Caco-2 (cell line): ENCODE data around the gene SEMA3A. TPM values are rescaled to one million over a fixed set of nuclear protein-coding genes. Genes with fewer than 3 reads are reported as not detected.

Experiments used
- BruUV-seq: library from RNA; stranded (reverse); fragments of 400-500 nt; replicated peaks from 2 replicates; lab custom pipeline; 2021; lab: Mats Ljungman, UMichigan
- CTCF ChIA-PET: fragments of 300-600 bp; sonication (Branson Sonifier 250); formaldehyde crosslinking; loops from one replicate; lab custom pipeline; 2022; ENCODE audit warnings: antibody characterized with exemption; lab: Charles Lee
- POLR2A ChIA-PET: fragments of 300-600 bp; sonication (Branson Sonifier 250); formaldehyde crosslinking; loops from one replicate; lab custom pipeline; 2022; ENCODE audit warnings: antibody characterized with exemption; lab: Charles Lee
- DNase-seq, 2 experiments: peaks; one replicate each; pipeline versions ENCODE4 v3.0.0 to v3.0.0-alpha.2; 2020 to 2022
- H3K27me3 ChIP-seq: replicated peaks from 2 replicates; pipeline ENCODE4 v1.6.0; 2011; ENCODE audit warnings: low read length; ENCODE audit not compliant: control insufficient read depth, insufficient read depth
- H3K36me3 ChIP-seq: 2 replicates; pipeline ENCODE4 v1.5.1; 2011; ENCODE audit warnings: low read length; ENCODE audit not compliant: control insufficient read depth, insufficient read depth
- H3K4me1 ChIP-seq: fragments of 250-450 bp; sonication (Bioruptor Pico); 2 replicates; pipeline ENCODE4 v1.5.1; 2020; ENCODE audit warnings: mild to moderate bottlenecking
- H3K4me3 ChIP-seq: 2 replicates; pipeline ENCODE4 v1.5.1; 2011; ENCODE audit warnings: low read depth, mild to moderate bottlenecking, control low read depth, low read length
- H3K9me3 ChIP-seq: fragments of 250-450 bp; sonication (Bioruptor Pico); 2 replicates; pipeline ENCODE4 v1.5.1; 2020; ENCODE audit warnings: mild to moderate bottlenecking, moderate library complexity
- H3K27ac Mint-ChIP-seq: one replicate; pipeline ENCODE4 v1.8.0; 2022; ENCODE audit warnings: mixed read lengths; ENCODE audit not compliant: unreplicated experiment
- H3K27me3 Mint-ChIP-seq: one replicate; pipeline ENCODE4 v1.8.0; 2022; ENCODE audit warnings: mixed read lengths; ENCODE audit not compliant: insufficient read depth, unreplicated experiment
- H3K36me3 Mint-ChIP-seq: one replicate; pipeline ENCODE4 v1.8.0; 2022; ENCODE audit warnings: mild to moderate bottlenecking, mixed read lengths; ENCODE audit not compliant: insufficient read depth, unreplicated experiment
- H3K4me1 Mint-ChIP-seq: one replicate; pipeline ENCODE4 v1.8.0; 2022; ENCODE audit warnings: low read depth, mixed read lengths; ENCODE audit not compliant: unreplicated experiment
- H3K4me3 Mint-ChIP-seq: one replicate; pipeline ENCODE4 v1.8.0; 2022; ENCODE audit warnings: mild to moderate bottlenecking, moderate library complexity, mixed read lengths; ENCODE audit not compliant: unreplicated experiment
- H3K9me3 Mint-ChIP-seq: one replicate; pipeline ENCODE4 v1.8.0; 2022; ENCODE audit warnings: mixed read lengths; ENCODE audit not compliant: unreplicated experiment
- intact Hi-C: fragments of 100-400 bp; cut with micrococcal nuclease; formaldehyde crosslinking; loops from one replicate; pipeline ENCODE4 v1.10.0; 2022; ENCODE audit not compliant: unreplicated experiment
- total RNA-seq: library from RNA; stranded (reverse); gene quantifications from 2 replicates; pipeline ENCODE4 v1.2.3, GENCODE V29; 2022
- TF ChIP-seq, protein P1 (sequence below), 2 experiments: fragments of 200-600 bp in 1 of 2; IDR thresholded peaks; 1 replicate in 1 of 2; 2 replicates in 1 of 2; pipeline versions ENCODE4 v1.5.1 to v1.8.0; 2011 to 2022; ENCODE audit warnings: antibody characterized with exemption in 1 of 2, control low read depth in 1 of 2, inconsistent platforms in 1 of 2, low read depth in 1 of 2, low read length in 1 of 2, mild to moderate bottlenecking in 1 of 2, moderate library complexity in 1 of 2; ENCODE audit not compliant: insufficient read depth in 1 of 2, severe bottlenecking in 1 of 2, unreplicated experiment in 1 of 2

The SEMA3A gene
- total RNA-seq, 1 experiment from 2014 or later, result 55.1 TPM

DNA sequence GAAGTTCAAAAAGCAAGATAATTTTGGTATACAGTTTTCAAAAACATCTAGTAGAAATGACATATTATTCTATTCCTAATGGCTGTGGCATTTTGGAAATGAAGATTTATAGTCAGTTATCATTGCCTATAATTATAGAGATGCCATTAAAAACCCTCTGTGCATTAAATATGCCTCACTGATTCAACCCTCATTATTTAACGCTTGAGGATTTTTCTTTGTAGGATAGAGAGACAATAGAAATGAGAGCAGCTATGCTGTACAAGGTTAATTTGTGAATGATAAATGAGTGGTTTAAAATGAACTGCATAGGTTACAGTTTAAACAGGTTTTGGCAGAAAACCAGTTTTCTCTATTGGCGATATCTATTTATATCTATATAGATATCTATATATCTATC lies 32.2 kb upstream of the SEMA3A start:
- BruUV-seq, result no TSS peak
- H3K9me3 ChIP-seq, result no peaks in the 10 kb centered on the region
- TF ChIP-seq, protein P1, sequence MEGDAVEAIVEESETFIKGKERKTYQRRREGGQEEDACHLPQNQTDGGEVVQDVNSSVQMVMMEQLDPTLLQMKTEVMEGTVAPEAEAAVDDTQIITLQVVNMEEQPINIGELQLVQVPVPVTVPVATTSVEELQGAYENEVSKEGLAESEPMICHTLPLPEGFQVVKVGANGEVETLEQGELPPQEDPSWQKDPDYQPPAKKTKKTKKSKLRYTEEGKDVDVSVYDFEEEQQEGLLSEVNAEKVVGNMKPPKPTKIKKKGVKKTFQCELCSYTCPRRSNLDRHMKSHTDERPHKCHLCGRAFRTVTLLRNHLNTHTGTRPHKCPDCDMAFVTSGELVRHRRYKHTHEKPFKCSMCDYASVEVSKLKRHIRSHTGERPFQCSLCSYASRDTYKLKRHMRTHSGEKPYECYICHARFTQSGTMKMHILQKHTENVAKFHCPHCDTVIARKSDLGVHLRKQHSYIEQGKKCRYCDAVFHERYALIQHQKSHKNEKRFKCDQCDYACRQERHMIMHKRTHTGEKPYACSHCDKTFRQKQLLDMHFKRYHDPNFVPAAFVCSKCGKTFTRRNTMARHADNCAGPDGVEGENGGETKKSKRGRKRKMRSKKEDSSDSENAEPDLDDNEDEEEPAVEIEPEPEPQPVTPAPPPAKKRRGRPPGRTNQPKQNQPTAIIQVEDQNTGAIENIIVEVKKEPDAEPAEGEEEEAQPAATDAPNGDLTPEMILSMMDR (IDR thresholded peaks at IDR 0.05; ENCODE audit: insufficient read depth in 1 of 2, low read depth in 1 of 2, low read length in 1 of 2, severe bottlenecking in 1 of 2, unreplicated experiment in 1 of 2), result no peak
- POLR2A ChIA-PET, result no interaction called here
- no peaks in the 10 kb centered on the region for H3K4me1 ChIP-seq
- no peaks in the 10 kb centered on the region for H3K36me3 ChIP-seq
- Mint-ChIP-seq H3K27ac (no peak overlapping the region), H3K4me3 (no peak overlapping the region), H3K27me3 (no peaks in the 10 kb centered on the region), H3K9me3 (no peaks in the 10 kb centered on the region), H3K36me3 (no peaks in the 10 kb centered on the region), H3K4me1 (peaks cover 10% of the 10 kb centered on the region)
- no peaks in the 10 kb centered on the region for H3K27me3 ChIP-seq
- CTCF ChIA-PET, result no interaction called here
- intact Hi-C loops, result no loop called here
- no peak overlapping the region for H3K4me3 ChIP-seq
- DNase-seq, result no peak

GRCh38 chr7:84224505-84224904 lies 29.9 kb upstream of the SEMA3A start:
- TF ChIP-seq, protein P1 (IDR thresholded peaks at IDR 0.05; ENCODE audit: insufficient read depth in 1 of 2, low read depth in 1 of 2, low read length in 1 of 2, severe bottlenecking in 1 of 2, unreplicated experiment in 1 of 2), result no peak
- CTCF ChIA-PET, result no interaction called here
- Mint-ChIP-seq H3K4me3 (no peak overlapping the region), H3K36me3 (no peaks in the 10 kb centered on the region), H3K4me1 (peaks cover under 1% of the 10 kb centered on the region), H3K9me3 (no peaks in the 10 kb centered on the region), H3K27me3 (no peaks in the 10 kb centered on the region), H3K27ac (no peak overlapping the region)
- Histone ChIP-seq H3K27me3 (no peaks in the 10 kb centered on the region), H3K4me3 (no peak overlapping the region), H3K36me3 (no peaks in the 10 kb centered on the region), H3K9me3 (no peaks in the 10 kb centered on the region), H3K4me1 (no peaks in the 10 kb centered on the region)
- BruUV-seq, result no TSS peak
- POLR2A ChIA-PET, result no interaction called here
- intact Hi-C loops, result no loop called here
- DNase-seq, result no peak

- Mint-ChIP-seq H3K4me1 (no peaks in the 10 kb centered on the region), H3K4me3 (no peak overlapping the region), H3K36me3 (no peaks in the 10 kb centered on the region), H3K9me3 (no peaks in the 10 kb centered on the region), H3K27me3 (no peaks in the 10 kb centered on the region), H3K27ac (no peak overlapping the region)
- DNase-seq, result no peak
- no peaks in the 10 kb centered on the region for H3K4me1 ChIP-seq
- ChIA-PET POLR2A (no interaction called here), CTCF (no interaction called here)
- TF ChIP-seq, protein P1 (IDR thresholded peaks at IDR 0.05; ENCODE audit: insufficient read depth in 1 of 2, low read depth in 1 of 2, low read length in 1 of 2, severe bottlenecking in 1 of 2, unreplicated experiment in 1 of 2), result no peak
- BruUV-seq, result no TSS peak
- intact Hi-C loops, result no loop called here
- H3K27me3 ChIP-seq, result no peaks in the 10 kb centered on the region
- H3K36me3 ChIP-seq, result no peaks in the 10 kb centered on the region
- no peaks in the 10 kb centered on the region for H3K9me3 ChIP-seq
- no peak overlapping the region for H3K4me3 ChIP-seq
Observed at GRCh38 chr7:84219310-84219709, 24.7 kb upstream of the SEMA3A start.
